ENCODE results near the gene SPATC1L.

SPATC1L gene

GRCh38 chr21:46116189-46116775, 68.0 kb downstream of the SPATC1L start:
- Histone ChIP-seq H3K36me3 (no peaks in the 10 kb centered on the region), H3K4me3 (ENCODE audit: low read depth, low read length) (no peak overlapping the region), H3K4me1 (no peaks in the 10 kb centered on the region), H3K9me3 (no peaks in the 10 kb centered on the region), H3K27me3 (no peaks in the 10 kb centered on the region)
- no peak for TF ChIP-seq CTCF (IDR thresholded peaks at IDR 0.05; ENCODE audit: low read depth, low read length)
- peak; percentile 11 for DNase-seq

GRCh38 chr21:46115441-46116188, 68.6 kb downstream of the SPATC1L start:
- Histone ChIP-seq H3K4me3 (ENCODE audit: low read depth, low read length) (no peak overlapping the region), H3K27me3 (no peaks in the 10 kb centered on the region), H3K9me3 (no peaks in the 10 kb centered on the region), H3K4me1 (no peaks in the 10 kb centered on the region), H3K36me3 (no peaks in the 10 kb centered on the region)
- peak; percentile 3 for DNase-seq
- no peak for TF ChIP-seq CTCF (IDR thresholded peaks at IDR 0.05; ENCODE audit: low read depth, low read length)

GRCh38 chr21:46114963-46115362, 69.3 kb downstream of the SPATC1L start:
- Histone ChIP-seq H3K9me3 (no peaks in the 10 kb centered on the region), H3K36me3 (no peaks in the 10 kb centered on the region), H3K27me3 (no peaks in the 10 kb centered on the region), H3K4me1 (no peaks in the 10 kb centered on the region), H3K4me3 (ENCODE audit: low read depth, low read length) (no peak overlapping the region)
- TF ChIP-seq CTCF (IDR thresholded peaks at IDR 0.05; ENCODE audit: low read depth, low read length), result no peak
- peak; percentile 6 for DNase-seq

- Histone ChIP-seq H3K27me3 (no peaks in the 10 kb centered on the region), H3K4me3 (ENCODE audit: low read depth, low read length) (no peak overlapping the region), H3K36me3 (no peaks in the 10 kb centered on the region), H3K9me3 (no peaks in the 10 kb centered on the region), H3K4me1 (no peaks in the 10 kb centered on the region)
- peak; percentile 2 for DNase-seq
- TF ChIP-seq CTCF (IDR thresholded peaks at IDR 0.05; ENCODE audit: low read depth, low read length), result no peak
These were observed 70.6 kb downstream of the SPATC1L start for GRCh38 chr21:46113497-46114176.

- H3K4me1 ChIP-seq, result no peaks in the 10 kb centered on the region
- H3K9me3 ChIP-seq, result no peaks in the 10 kb centered on the region
- no peak for TF ChIP-seq CTCF (IDR thresholded peaks at IDR 0.05; ENCODE audit: low read depth, low read length)
- no peak overlapping the region for H3K4me3 ChIP-seq (ENCODE audit: low read depth, low read length)
- peak; percentile 3 for DNase-seq
- no peaks in the 10 kb centered on the region for H3K36me3 ChIP-seq
- no peaks in the 10 kb centered on the region for H3K27me3 ChIP-seq
These were observed 71.5 kb downstream of the SPATC1L start for GRCh38 chr21:46112725-46113215.
